AG09319 (cell line): ENCODE measurements around the gene MR1.

Experiments used
- DNase-seq: peaks from one replicate; pipeline ENCODE4 v3.0.0-alpha.2; 2010; ENCODE audit warnings: low read depth; ENCODE audit errors: extremely low read depth
- TF ChIP-seq, protein P1 (sequence below): IDR thresholded peaks from 2 replicates; pipeline ENCODE4 v1.5.1; 2011; ENCODE audit warnings: low read depth, mild to moderate bottlenecking, inconsistent platforms, low read length, moderate library complexity

Gene MR1

DNA sequence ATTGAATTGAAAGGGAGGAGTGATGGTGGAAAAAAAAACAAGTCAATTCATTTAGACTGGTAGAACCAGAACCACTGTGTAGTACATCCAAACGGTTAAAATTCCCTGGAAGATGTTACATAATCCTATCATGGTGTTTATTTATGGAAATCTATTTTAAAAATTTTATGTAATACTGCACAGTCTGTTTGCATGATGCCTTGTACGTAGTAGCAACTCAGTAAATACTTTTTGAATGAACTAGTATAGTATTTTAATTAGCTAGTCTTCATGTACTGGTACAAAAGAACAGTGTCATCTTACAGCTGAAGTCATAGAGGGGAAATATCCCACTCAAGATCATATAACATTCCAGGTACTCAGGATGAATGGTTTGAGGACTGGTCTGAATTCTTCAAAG lies 27.7 kb downstream of the MR1 start:
- TF ChIP-seq, protein P1, sequence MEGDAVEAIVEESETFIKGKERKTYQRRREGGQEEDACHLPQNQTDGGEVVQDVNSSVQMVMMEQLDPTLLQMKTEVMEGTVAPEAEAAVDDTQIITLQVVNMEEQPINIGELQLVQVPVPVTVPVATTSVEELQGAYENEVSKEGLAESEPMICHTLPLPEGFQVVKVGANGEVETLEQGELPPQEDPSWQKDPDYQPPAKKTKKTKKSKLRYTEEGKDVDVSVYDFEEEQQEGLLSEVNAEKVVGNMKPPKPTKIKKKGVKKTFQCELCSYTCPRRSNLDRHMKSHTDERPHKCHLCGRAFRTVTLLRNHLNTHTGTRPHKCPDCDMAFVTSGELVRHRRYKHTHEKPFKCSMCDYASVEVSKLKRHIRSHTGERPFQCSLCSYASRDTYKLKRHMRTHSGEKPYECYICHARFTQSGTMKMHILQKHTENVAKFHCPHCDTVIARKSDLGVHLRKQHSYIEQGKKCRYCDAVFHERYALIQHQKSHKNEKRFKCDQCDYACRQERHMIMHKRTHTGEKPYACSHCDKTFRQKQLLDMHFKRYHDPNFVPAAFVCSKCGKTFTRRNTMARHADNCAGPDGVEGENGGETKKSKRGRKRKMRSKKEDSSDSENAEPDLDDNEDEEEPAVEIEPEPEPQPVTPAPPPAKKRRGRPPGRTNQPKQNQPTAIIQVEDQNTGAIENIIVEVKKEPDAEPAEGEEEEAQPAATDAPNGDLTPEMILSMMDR: no peak
- no peak for DNase-seq

DNA sequence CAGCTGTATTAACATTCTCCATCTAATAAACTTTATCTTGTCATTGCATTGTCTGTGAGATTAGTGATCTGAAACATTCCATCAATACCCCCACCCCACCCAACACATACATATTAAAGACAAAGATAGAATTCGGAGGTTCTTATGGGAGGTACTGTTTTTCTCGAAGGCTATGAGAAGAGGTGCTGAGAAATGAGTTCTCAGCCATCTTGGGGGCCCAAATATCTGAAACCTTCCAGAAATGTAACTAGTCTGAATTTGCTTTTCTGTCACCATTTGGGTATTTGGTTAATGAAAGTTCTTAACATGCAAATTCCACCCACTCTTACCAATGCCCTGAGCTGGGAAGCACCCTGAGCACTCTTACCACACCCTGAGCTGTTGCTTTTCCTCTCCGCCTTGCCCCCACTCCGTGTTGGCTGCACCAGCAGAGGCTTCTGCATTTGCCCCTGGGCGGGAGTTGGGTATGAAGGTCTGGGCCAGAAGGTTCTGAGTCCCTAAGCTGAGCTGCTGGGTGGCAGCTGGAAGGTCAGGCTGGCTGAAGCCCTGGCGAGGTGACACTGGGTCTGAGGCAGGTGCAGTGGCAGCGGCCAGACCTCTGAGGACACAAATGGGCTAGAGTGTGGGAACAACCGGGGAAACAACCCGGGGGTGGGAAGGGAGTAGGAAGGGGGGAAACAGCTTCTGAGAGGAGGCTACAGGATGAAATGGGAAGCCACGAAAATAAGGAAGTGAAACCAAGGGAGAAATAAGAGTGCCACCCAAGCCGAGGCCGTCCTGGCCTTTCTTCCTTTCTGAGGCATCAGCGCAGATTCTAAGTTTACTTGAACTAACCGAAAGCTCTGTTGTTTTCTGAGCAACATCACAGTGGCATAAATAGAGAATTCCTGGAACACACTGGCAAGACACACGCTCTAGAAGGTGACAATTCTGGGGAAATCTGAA lies 28.4 kb downstream of the MR1 start:
- no peak for DNase-seq
- TF ChIP-seq, protein P1: no peak

DNA sequence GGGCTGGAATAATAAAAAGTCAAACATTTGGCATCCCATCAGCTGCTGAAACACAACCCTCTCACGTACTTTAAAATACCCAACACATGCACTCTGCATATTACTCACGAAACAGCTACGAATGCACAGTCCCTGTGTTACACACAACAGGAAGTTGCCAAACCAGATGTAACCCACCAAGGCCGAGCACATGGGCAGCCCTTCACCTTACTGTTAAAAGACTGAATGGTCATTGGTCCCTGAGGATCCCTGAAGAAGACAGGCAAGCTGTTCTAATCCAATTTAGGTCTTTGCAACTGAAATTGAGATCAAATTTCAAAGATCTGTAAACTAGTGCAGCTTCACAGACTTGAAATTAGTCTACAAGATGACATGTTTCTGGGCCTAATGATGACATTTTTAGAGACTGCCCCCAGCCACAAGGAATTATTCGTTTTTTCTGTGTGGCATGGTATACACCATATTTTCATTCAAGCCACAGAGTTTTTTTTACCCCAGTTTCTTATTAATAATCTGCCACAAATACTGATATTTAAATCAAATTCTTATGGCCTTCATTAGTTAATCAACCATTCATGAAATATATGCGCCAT lies 29.1 kb downstream of the MR1 start:
- DNase-seq: no peak
- TF ChIP-seq, protein P1: no peak

DNA sequence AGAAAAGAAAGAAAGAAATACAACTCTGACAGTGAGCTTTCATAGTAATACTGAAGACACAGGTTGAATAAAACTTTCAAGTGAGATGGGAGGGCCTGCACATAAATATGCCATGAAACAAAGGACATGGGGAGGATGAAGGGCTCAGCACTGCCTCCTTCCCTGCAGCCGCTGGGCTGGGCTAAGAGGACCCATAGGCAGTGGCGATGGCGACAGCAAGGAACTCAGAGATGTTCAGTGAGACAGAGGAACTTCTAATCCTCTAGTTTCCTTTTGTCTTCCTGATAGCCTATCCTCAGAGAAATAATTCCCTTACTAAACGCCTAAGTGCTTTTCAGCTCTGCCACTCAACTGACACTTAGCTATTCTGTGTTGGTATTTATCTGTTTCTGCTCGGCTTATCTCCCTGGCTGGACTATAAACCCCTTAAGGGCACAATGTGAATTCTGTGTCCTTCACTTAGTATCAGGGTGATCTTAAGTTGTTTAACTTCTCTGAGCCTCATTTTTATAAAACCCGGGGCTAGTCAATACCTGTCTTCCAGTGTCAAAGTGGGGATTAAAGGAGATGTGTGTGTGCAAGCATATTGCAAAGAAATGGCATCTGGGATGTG lies 30.3 kb downstream of the MR1 start:
- TF ChIP-seq, protein P1: no peak
- DNase-seq: no peak

DNA sequence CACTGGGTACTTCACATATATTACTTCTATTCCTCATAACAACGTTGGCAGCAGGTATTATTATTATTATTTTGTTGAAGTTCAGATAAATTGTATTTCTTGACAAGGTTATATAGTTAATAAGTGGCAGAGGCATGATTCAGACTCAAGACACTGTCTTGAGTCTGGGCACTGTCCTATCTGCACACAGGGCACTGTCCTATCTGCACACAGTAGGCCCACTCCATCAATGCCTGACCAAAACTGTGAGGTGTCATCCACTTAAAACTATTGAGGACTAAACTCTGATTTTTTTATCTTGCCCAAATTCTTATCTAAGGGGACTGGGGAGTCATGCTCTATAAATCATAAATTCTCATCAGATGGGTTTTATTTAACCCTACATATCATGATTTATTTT lies 30.9 kb downstream of the MR1 start:
- TF ChIP-seq, protein P1: no peak
- no peak for DNase-seq

DNA sequence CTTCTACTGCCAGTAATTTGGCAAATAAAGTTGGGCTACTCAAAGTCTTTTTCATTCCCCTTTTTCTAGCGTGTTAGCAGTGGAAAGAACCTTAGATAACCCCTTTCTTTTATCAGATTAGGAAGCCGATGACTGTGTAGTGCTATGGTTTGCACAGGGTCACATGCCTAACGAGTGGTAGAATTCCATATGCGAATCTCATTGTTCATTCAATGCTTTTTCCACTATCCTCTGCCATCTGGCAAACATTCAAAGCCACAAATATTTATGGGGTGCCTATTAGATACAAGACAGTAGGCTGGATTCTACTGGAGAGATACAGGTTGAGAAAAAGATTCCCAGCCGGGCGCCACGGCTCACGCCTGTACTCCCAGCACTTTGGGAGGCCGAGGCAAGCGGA lies 39.9 kb downstream of the MR1 start:
- DNase-seq: no peak
- TF ChIP-seq, protein P1: no peak
